Prostate gland (tissue), 2 donors: ENCODE results near the gene CABLES1. TPM values are rescaled to one million over a fixed set of nuclear protein-coding genes. Genes with fewer than 3 reads are reported as not detected.

Source experiments
- DNase-seq: peaks from one replicate; pipeline ENCODE4 v3.0.0-alpha.2; 2019; ENCODE audit warnings: low spot score
- H3K27ac ChIP-seq, 2 donors: fragments of 200-600 bp; sonication (generic); 2 replicates each; pipeline ENCODE4 v1.5.1; 2017 to 2019
- H3K27me3 ChIP-seq: fragments of 200-600 bp; sonication (generic); replicated peaks from 2 replicates; pipeline ENCODE4 v1.5.1; 2019; ENCODE audit not compliant: insufficient read depth
- H3K36me3 ChIP-seq, 2 donors: fragments of 200-600 bp; sonication (generic); 1 replicate in 1 of 2; 2 replicates in 1 of 2; pipeline versions ENCODE4 v1.5.1 to v1.8.1; 2017 to 2019
- H3K4me1 ChIP-seq: fragments of 200-600 bp; sonication (generic); replicated peaks from 2 replicates; pipeline ENCODE4 v1.5.1; 2019
- H3K4me3 ChIP-seq, 2 donors: fragments of 200-600 bp; sonication (generic); 2 replicates each; pipeline ENCODE4 v1.5.1; 2017 to 2019
- H3K9me3 ChIP-seq: fragments of 200-600 bp; sonication (generic); 2 replicates; pipeline ENCODE4 v1.5.1; 2017
- POLR2A ChIP-seq: fragments of 450-650 bp; IDR thresholded peaks from one replicate; pipeline ENCODE4 v1.6.1; 2016; ENCODE audit warnings: antibody characterized with exemption, mild to moderate bottlenecking
- POLR2AphosphoS5 ChIP-seq: sonication (generic); formaldehyde crosslinking; IDR thresholded peaks from one replicate; pipeline ENCODE4 v1.6.1; 2017; ENCODE audit warnings: antibody characterized with exemption
- WGBS: methylation state at CpG from one replicate; pipeline ENCODE4 v1.1.5; 2018; 5-methylcytosine and 5-hydroxymethylcytosine counted together
- intact Hi-C: fragments of 100-400 bp; cut with DNase I; formaldehyde crosslinking; loops from one replicate; pipeline ENCODE4 v1.14.2; 2022
- total RNA-seq, 2 donors: library from RNA; depleted of rRNA; stranded (reverse); fragments of >200 nt; gene quantifications; one replicate each; pipeline ENCODE4 v1.1.0, GENCODE V29; 2016
- TF ChIP-seq, protein P1 (sequence below), 4 experiments: fragments of 200-600 bp in 2 of 4; fragments of 450-650 bp in 2 of 4; sonication (generic) in 2 of 4; IDR thresholded peaks; 1 replicate in 3 of 4; 2 replicates in 1 of 4; pipeline ENCODE4 v1.5.1; 2016 to 2019; ENCODE audit warnings: antibody characterized with exemption in 4 of 4, mild to moderate bottlenecking in 2 of 4, moderate library complexity in 2 of 4

CABLES1 gene
- total RNA-seq, 2 donors from 2014 or later = 3.9 to 16.2 TPM

DNA sequence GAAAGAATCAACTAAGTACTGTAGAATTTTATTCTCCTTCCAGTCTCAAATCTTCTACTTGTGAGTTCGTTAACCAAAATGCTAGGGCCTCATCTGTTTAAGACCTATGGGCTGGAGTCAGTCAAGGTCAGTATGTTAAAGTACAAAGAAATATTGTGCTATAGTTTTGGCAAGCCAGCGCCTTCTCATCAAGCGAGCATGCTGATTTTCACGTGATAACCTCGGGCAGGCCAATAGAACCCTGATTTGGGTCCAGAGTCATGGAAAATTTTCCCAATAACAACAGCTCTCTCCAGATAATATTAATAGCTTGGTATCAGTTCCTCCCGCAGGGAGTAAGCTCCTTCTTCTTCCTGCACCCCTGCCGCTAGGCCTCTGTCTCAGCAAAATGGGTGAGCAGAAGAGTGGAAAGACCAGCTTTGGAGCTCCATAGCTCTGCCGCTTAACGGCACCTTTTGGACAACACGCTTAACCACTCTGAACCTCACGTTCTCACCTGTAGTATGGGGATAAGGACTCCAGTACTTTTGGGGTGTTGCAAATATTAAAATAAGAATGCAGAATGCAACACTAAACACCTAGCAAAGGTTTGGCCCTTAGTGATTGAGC, 11.7 kb downstream of the CABLES1 start:
- H3K4me3 ChIP-seq = no peak overlapping the region
- TF ChIP-seq POLR2AphosphoS5 (no peak), POLR2A (no peak)
- TF ChIP-seq, protein P1, sequence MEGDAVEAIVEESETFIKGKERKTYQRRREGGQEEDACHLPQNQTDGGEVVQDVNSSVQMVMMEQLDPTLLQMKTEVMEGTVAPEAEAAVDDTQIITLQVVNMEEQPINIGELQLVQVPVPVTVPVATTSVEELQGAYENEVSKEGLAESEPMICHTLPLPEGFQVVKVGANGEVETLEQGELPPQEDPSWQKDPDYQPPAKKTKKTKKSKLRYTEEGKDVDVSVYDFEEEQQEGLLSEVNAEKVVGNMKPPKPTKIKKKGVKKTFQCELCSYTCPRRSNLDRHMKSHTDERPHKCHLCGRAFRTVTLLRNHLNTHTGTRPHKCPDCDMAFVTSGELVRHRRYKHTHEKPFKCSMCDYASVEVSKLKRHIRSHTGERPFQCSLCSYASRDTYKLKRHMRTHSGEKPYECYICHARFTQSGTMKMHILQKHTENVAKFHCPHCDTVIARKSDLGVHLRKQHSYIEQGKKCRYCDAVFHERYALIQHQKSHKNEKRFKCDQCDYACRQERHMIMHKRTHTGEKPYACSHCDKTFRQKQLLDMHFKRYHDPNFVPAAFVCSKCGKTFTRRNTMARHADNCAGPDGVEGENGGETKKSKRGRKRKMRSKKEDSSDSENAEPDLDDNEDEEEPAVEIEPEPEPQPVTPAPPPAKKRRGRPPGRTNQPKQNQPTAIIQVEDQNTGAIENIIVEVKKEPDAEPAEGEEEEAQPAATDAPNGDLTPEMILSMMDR (IDR thresholded peaks at IDR 0.05) = no peak
- no peaks in the 10 kb centered on the region for H3K9me3 ChIP-seq
- no peak overlapping the region for H3K27ac ChIP-seq
- 85% methylated on average over 11 of the region's 11 CpGs for WGBS
- no peaks in the 10 kb centered on the region for H3K36me3 ChIP-seq
- no peaks in the 10 kb centered on the region for H3K4me1 ChIP-seq
- H3K27me3 ChIP-seq = no peaks in the 10 kb centered on the region
- intact Hi-C loops = no loop called here
- DNase-seq = no peak

DNA sequence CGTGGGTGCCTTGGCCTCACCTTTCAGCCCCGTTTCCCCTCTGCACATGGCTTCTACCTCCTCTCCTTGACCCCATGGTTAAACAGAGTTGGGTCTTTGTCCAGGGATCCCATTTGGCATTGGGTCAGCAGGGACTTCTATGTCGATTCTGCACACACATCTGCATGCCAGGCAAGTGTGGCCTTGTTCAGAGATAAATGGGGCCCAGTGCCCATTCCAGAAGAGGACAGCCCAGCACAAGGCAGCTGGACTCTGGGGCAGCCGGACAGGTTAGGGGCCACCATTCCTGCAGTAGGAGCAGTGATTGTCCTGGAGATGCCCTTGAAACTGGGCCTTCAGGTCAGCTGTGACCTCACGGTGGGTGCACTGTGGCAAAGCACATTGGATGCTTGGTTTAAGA, 13.1 kb downstream of the CABLES1 start:
- Histone ChIP-seq H3K4me1 (no peaks in the 10 kb centered on the region), H3K4me3 (no peak overlapping the region), H3K27ac (no peak overlapping the region), H3K27me3 (no peaks in the 10 kb centered on the region), H3K36me3 (no peaks in the 10 kb centered on the region), H3K9me3 (no peaks in the 10 kb centered on the region)
- no peak for DNase-seq
- intact Hi-C loops = no loop called here
- no peak for TF ChIP-seq POLR2AphosphoS5
- TF ChIP-seq POLR2A = no peak
- TF ChIP-seq, protein P1 (IDR thresholded peaks at IDR 0.05) = no peak
- WGBS = 87% methylated on average over 5 of the region's 5 CpGs

DNA sequence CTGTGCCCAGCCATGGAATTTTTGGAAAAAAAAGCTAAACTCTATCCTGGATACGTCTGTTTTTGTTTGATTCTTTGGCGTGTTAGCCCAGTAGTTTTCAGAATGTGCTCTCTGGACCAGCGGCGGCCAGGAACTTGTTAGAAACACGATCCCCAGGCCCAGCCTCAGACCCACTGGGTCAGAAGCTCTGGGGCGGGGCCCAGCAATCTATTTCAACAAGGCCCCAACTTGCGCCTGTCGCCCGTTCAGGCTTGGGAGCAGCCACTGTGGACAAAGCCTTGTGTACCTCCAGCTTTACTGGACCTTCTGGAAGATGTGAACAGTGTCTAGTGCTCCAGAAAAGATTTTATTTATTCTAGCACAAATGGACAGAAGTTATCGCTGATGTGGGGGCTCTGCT, 14.3 kb downstream of the CABLES1 start:
- Histone ChIP-seq H3K36me3 (no peaks in the 10 kb centered on the region), H3K4me3 (no peak overlapping the region), H3K9me3 (no peaks in the 10 kb centered on the region), H3K4me1 (no peaks in the 10 kb centered on the region), H3K27me3 (no peaks in the 10 kb centered on the region), H3K27ac (no peak overlapping the region)
- intact Hi-C loops = no loop called here
- WGBS = 93% methylated on average over 10 of the region's 10 CpGs
- DNase-seq = no peak
- TF ChIP-seq POLR2AphosphoS5 = no peak
- TF ChIP-seq POLR2A = no peak
- TF ChIP-seq, protein P1 (IDR thresholded peaks at IDR 0.05) = no peak

DNA sequence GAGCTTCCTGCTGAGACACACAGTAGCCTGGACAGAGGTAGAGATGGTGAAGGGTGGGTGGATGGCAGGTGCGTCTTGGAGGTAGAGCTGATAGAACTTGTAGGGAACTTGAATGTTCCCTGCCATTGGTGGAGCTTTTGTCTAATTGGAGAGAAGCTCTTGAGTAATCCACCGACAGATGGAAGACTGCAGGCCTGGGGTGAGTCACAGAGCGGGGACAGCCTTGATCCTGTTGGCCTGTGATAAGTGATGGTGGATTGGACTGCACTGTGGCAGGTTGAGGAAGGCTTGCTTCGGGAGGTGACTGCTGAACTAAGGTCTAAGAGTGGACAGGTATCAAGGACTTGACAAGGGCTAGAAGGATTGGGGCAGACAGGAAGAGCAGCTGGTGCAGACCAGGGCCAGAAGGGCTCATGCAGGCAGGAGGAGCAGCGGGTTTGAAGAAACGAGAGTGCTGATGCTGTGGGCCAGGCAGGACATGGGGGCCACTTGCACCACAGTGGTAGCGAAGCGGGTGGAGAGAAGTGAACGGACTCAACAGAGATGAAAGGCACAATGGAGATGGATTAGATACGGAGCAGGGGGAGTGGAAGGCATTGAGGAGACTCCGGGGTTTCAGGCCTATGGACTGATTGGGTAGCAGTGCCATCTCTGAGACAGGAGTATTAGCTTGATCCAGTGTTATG, 16.3 kb downstream of the CABLES1 start:
- intact Hi-C loops = no loop called here
- WGBS = 98% methylated on average over 11 of the region's 11 CpGs
- H3K9me3 ChIP-seq = no peaks in the 10 kb centered on the region
- H3K27me3 ChIP-seq = no peaks in the 10 kb centered on the region
- H3K4me3 ChIP-seq = no peak overlapping the region
- TF ChIP-seq, protein P1 (IDR thresholded peaks at IDR 0.05) = no peak
- TF ChIP-seq POLR2AphosphoS5 (no peak), POLR2A (no peak)
- no peak overlapping the region for H3K27ac ChIP-seq
- no peak for DNase-seq
- H3K4me1 ChIP-seq = no peaks in the 10 kb centered on the region
- no peaks in the 10 kb centered on the region for H3K36me3 ChIP-seq

DNA sequence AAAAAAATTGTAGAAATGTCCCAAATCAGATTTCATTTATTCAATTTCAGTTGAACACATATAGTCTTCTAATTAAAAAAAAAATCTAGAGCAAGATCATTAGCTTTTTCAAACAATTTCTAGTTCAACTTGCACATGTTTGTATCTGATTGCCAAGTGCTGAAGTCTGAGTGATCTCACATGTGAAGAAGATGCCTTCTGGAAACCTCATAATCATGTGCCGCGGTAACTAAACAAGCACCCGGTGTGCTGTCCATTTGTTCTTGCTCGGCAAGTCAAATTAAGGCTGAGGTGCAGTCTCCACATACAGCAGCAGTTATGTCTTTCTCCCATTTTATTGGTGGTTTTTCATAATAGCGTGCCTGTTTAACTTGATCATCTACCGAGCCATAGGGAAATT, 18.7 kb downstream of the CABLES1 start:
- TF ChIP-seq POLR2A = no peak
- 70% methylated on average over 6 of the region's 6 CpGs for WGBS
- Histone ChIP-seq H3K27me3 (no peaks in the 10 kb centered on the region), H3K27ac (no peak overlapping the region), H3K36me3 (no peaks in the 10 kb centered on the region), H3K9me3 (no peaks in the 10 kb centered on the region), H3K4me3 (no peak overlapping the region), H3K4me1 (no peaks in the 10 kb centered on the region)
- intact Hi-C loops = no loop called here
- DNase-seq = no peak
